HG03558 (cell line): ENCODE results near the gene PTPRJ.
A peak's percentile ranks its signal among the peaks of the same experiment; 100 is the strongest.
"Not testable (repeated sequence)": the region's sequence is repeated elsewhere in the genome, so short reads cannot be mapped to it uniquely, and the experiment has no call there.

ENCODE experiments used
- ATAC-seq: cut with Tn5 transposase; IDR thresholded peaks from one replicate; pipeline ENCODE4 v1.9.1; 2021; ENCODE audit warnings: moderate number of reproducible peaks; ENCODE audit not compliant: unreplicated experiment; ENCODE audit errors: extremely low read depth

Gene PTPRJ

GRCh38 chr11:47980088-47980906 is at the start of gene PTPRJ:
PTPRJ (plus strand) TSS chr11:47980559; CDS start chr11:47980913, 354 bp downstream.
- peak; percentile 26 for ATAC-seq

- no peak for ATAC-seq
Observed at GRCh38 chr11:47932544-47932943, 47.8 kb upstream of the PTPRJ start.

GRCh38 chr11:47933797-47934196 is 46.6 kb upstream of the PTPRJ start:
- ATAC-seq: not testable (repeated sequence)

GRCh38 chr11:47938791-47939560 is 41.4 kb upstream of the PTPRJ start:
- ATAC-seq: no peak

GRCh38 chr11:47940904-47941649 is 39.3 kb upstream of the PTPRJ start:
- no peak for ATAC-seq

- ATAC-seq: no peak
Observed at GRCh38 chr11:47941907-47942558, 38.3 kb upstream of the PTPRJ start.

- no peak for ATAC-seq
Observed at GRCh38 chr11:47943721-47944586, 36.4 kb upstream of the PTPRJ start.

GRCh38 chr11:47944632-47945031 is 35.7 kb upstream of the PTPRJ start:
- no peak for ATAC-seq

- ATAC-seq: no peak
Observed at GRCh38 chr11:47946682-47947559, 33.4 kb upstream of the PTPRJ start.

GRCh38 chr11:47948137-47948536 is 32.2 kb upstream of the PTPRJ start:
- no peak for ATAC-seq

- not testable (repeated sequence) for ATAC-seq
Observed at GRCh38 chr11:47949001-47949675, 31.2 kb upstream of the PTPRJ start.

GRCh38 chr11:47950396-47950795 is 30.0 kb upstream of the PTPRJ start:
- no peak for ATAC-seq

- ATAC-seq: not testable (repeated sequence)
Observed at GRCh38 chr11:47951504-47951903, 28.9 kb upstream of the PTPRJ start.

GRCh38 chr11:47955061-47955755 is 25.2 kb upstream of the PTPRJ start:
- no peak for ATAC-seq

- no peak for ATAC-seq
Observed at GRCh38 chr11:47960015-47960414, 20.3 kb upstream of the PTPRJ start.

GRCh38 chr11:47961383-47961782 is 19.0 kb upstream of the PTPRJ start:
- no peak for ATAC-seq

- no peak for ATAC-seq
Observed at GRCh38 chr11:47964546-47964945, 15.8 kb upstream of the PTPRJ start.
